GM21737 (cell line): ENCODE measurements around the gene RNF11.
"Not testable (repeated sequence)": the region's sequence is repeated elsewhere in the genome, so short reads cannot be mapped to it uniquely, and the experiment has no call there.

ENCODE experiments used
- ATAC-seq: cut with Tn5 transposase; IDR thresholded peaks from one replicate; pipeline ENCODE4 v1.9.1; 2021; ENCODE audit warnings: mild to moderate bottlenecking, moderate library complexity; ENCODE audit not compliant: unreplicated experiment

The RNF11 gene

GRCh38 chr1:51227231-51227960, 8.7 kb upstream of the RNF11 start:
- ATAC-seq = not testable (repeated sequence)

- not testable (repeated sequence) for ATAC-seq
Measured at GRCh38 chr1:51228471-51228870, 7.6 kb upstream of the RNF11 start.

- no peak for ATAC-seq
Measured at GRCh38 chr1:51230501-51231078, 5.5 kb upstream of the RNF11 start.

- ATAC-seq = no peak
Measured at GRCh38 chr1:51231120-51231519, 5.0 kb upstream of the RNF11 start.

- ATAC-seq = no peak
Measured at GRCh38 chr1:51231896-51232295, 4.2 kb upstream of the RNF11 start.

- ATAC-seq = not testable (repeated sequence)
Measured at GRCh38 chr1:51234236-51234635, 1.8 kb upstream of the RNF11 start.

GRCh38 chr1:51234721-51235425, 1.2 kb upstream of the RNF11 start:
- peak; percentile 54 for ATAC-seq

- peak; percentile 11 for ATAC-seq
Measured at GRCh38 chr1:51236531-51237350, 668 bp downstream of the RNF11 start.

GRCh38 chr1:51237351-51238033, 1.4 kb downstream of the RNF11 start:
- no peak for ATAC-seq

GRCh38 chr1:51238034-51238403, 1.9 kb downstream of the RNF11 start:
- ATAC-seq = no peak

- ATAC-seq = no peak
Measured at GRCh38 chr1:51240084-51240483, 4.0 kb downstream of the RNF11 start.

GRCh38 chr1:51241119-51241518, 5.0 kb downstream of the RNF11 start:
- ATAC-seq = no peak

- no peak for ATAC-seq
Measured at GRCh38 chr1:51242546-51242945, 6.5 kb downstream of the RNF11 start.

GRCh38 chr1:51247022-51247421, 10.9 kb downstream of the RNF11 start:
- no peak for ATAC-seq

GRCh38 chr1:51247499-51247898, 11.4 kb downstream of the RNF11 start:
- no peak for ATAC-seq

- no peak for ATAC-seq
Measured at GRCh38 chr1:51249445-51249844, 13.4 kb downstream of the RNF11 start.

GRCh38 chr1:51250729-51251128, 14.7 kb downstream of the RNF11 start:
- not testable (repeated sequence) for ATAC-seq

- not testable (repeated sequence) for ATAC-seq
Measured at GRCh38 chr1:51251165-51251564, 15.1 kb downstream of the RNF11 start.

GRCh38 chr1:51252366-51252765, 16.3 kb downstream of the RNF11 start:
- no peak for ATAC-seq

- ATAC-seq = no peak
Measured at GRCh38 chr1:51253691-51254090, 17.6 kb downstream of the RNF11 start.

- ATAC-seq = no peak
Measured at GRCh38 chr1:51255331-51255730, 19.3 kb downstream of the RNF11 start.
